HFFc6 (cell line): ENCODE results near the gene PDXP. TPM values are rescaled to one million over a fixed set of nuclear protein-coding genes. Genes with fewer than 3 reads are reported as not detected.

Experiments
- DNase-seq: peaks from one replicate; pipeline ENCODE4 v3.0.0-alpha.2; 2018
- H3K27ac Mint-ChIP-seq: 2 replicates; pipeline ENCODE4 v1.8.0; 2020; ENCODE audit warnings: mild to moderate bottlenecking, mixed read lengths
- H3K27me3 Mint-ChIP-seq: 2 replicates; pipeline ENCODE4 v1.8.0; 2021; ENCODE audit warnings: mild to moderate bottlenecking, moderate library complexity, mixed read lengths; ENCODE audit not compliant: insufficient read depth
- H3K36me3 Mint-ChIP-seq: 2 replicates; pipeline ENCODE4 v1.8.0; 2021; ENCODE audit warnings: low read depth, mixed read lengths
- H3K4me1 Mint-ChIP-seq: 2 replicates; pipeline ENCODE4 v1.8.0; 2020; ENCODE audit warnings: low read depth, mixed read lengths
- H3K4me3 Mint-ChIP-seq: 2 replicates; pipeline ENCODE4 v1.8.0; 2020; ENCODE audit warnings: mild to moderate bottlenecking, moderate library complexity, mixed read lengths
- H3K9me3 Mint-ChIP-seq: 2 replicates; pipeline ENCODE4 v1.8.0; 2020; ENCODE audit warnings: mild to moderate bottlenecking, mixed read lengths
- CTCF ChIP-seq: fragments of 200-600 bp; sonication (generic); IDR thresholded peaks from 2 replicates; pipeline ENCODE4 v1.5.0; 2021; ENCODE audit warnings: antibody characterized with exemption, mild to moderate bottlenecking
- total RNA-seq, 6 experiments: library from RNA; stranded (reverse); fragmentation: NEBNext Ultra II Directional; extraction: Animal tissue kit (Norgen Biotek cat#: 25700); gene quantifications; 2 replicates in 1 of 6; 3 replicates in 5 of 6; pipeline ENCODE4 v1.2.3, GENCODE V29; 2021

The PDXP gene
- total RNA-seq, 6 experiments from 2014 or later: 15.3 to 24.5 (median 18.4) TPM

GRCh38 chr22:37616201-37617083 is 42.1 kb upstream of the PDXP start:
- Mint-ChIP-seq H3K36me3 (peaks cover 4% of the 10 kb centered on the region; the same call in 1 of the 2 replicates), H3K27ac (no peak overlapping the region), H3K9me3 (no peaks in the 10 kb centered on the region), H3K4me3 (no peak overlapping the region), H3K4me1 (peaks cover 6% of the 10 kb centered on the region; the same call in 1 of the 2 replicates), H3K27me3 (no peaks in the 10 kb centered on the region)
- no peak for DNase-seq
- no peak for TF ChIP-seq CTCF

GRCh38 chr22:37617431-37617830 is 41.1 kb upstream of the PDXP start:
- no peak for TF ChIP-seq CTCF
- Mint-ChIP-seq H3K4me3 (no peak overlapping the region), H3K4me1 (peaks cover 6% of the 10 kb centered on the region; the same call in 1 of the 2 replicates), H3K36me3 (peaks cover 4% of the 10 kb centered on the region; the same call in 1 of the 2 replicates), H3K27ac (no peak overlapping the region), H3K27me3 (no peaks in the 10 kb centered on the region), H3K9me3 (no peaks in the 10 kb centered on the region)
- DNase-seq: no peak

GRCh38 chr22:37618072-37618656 is 40.4 kb upstream of the PDXP start:
- peaks cover 6% of the 10 kb centered on the region; the same call in 1 of the 2 replicates for H3K4me1 Mint-ChIP-seq
- no peak for TF ChIP-seq CTCF
- H3K4me3 Mint-ChIP-seq: no peak overlapping the region
- peaks cover 4% of the 10 kb centered on the region; the same call in 1 of the 2 replicates for H3K36me3 Mint-ChIP-seq
- H3K9me3 Mint-ChIP-seq: no peaks in the 10 kb centered on the region
- no peak overlapping the region for H3K27ac Mint-ChIP-seq
- DNase-seq: no peak
- no peaks in the 10 kb centered on the region for H3K27me3 Mint-ChIP-seq

- H3K4me1 Mint-ChIP-seq: peaks cover 4% of the 10 kb centered on the region
- no peaks in the 10 kb centered on the region for H3K9me3 Mint-ChIP-seq
- DNase-seq: no peak
- H3K4me3 Mint-ChIP-seq: no peak overlapping the region
- no peaks in the 10 kb centered on the region for H3K27me3 Mint-ChIP-seq
- H3K27ac Mint-ChIP-seq: no peak overlapping the region
- TF ChIP-seq CTCF: no peak
- H3K36me3 Mint-ChIP-seq: peaks cover 7% of the 10 kb centered on the region
Measured at GRCh38 chr22:37618674-37619073, 39.8 kb upstream of the PDXP start.

- Mint-ChIP-seq H3K4me1 (peaks cover 5% of the 10 kb centered on the region), H3K4me3 (no peak overlapping the region), H3K9me3 (no peaks in the 10 kb centered on the region), H3K27me3 (peaks cover 2% of the 10 kb centered on the region; the same call in 1 of the 2 replicates), H3K36me3 (peaks cover 9% of the 10 kb centered on the region), H3K27ac (no peak overlapping the region)
- no peak for TF ChIP-seq CTCF
- no peak for DNase-seq
Measured at GRCh38 chr22:37619991-37620390, 38.5 kb upstream of the PDXP start.
